Stomach (tissue), 9 donors: ENCODE data around the gene PEPD. TPM values are rescaled to one million over a fixed set of nuclear protein-coding genes. Genes with fewer than 3 reads are reported as not detected.

Experiments
- DNase-seq, 2 donors: peaks; one replicate each; pipeline versions ENCODE4 v3.0.0 to v3.0.0-alpha.2; 2013 to 2019
- H3K27ac ChIP-seq, 5 donors: fragments of 200-600 bp in 4 of 5; sonication (generic) in 4 of 5; one replicate each; pipeline ENCODE4 v1.5.1; 2013 to 2019; ENCODE audit warnings: mild to moderate bottlenecking in 1 of 5, moderate library complexity in 1 of 5
- H3K27me3 ChIP-seq, 3 donors: fragments of 200-600 bp; sonication (generic); one replicate each; pipeline ENCODE4 v1.5.1; 2017 to 2019; ENCODE audit warnings: mixed run types in 1 of 3
- H3K36me3 ChIP-seq, 4 donors: fragments of 200-600 bp; sonication (generic); 1 replicate in 3 of 4; 2 replicates in 1 of 4; pipeline ENCODE4 v1.5.1; 2016 to 2019
- H3K4me1 ChIP-seq, 4 donors: fragments of 200-600 bp; sonication (generic); one replicate each; pipeline ENCODE4 v1.5.1; 2016 to 2019
- H3K4me3 ChIP-seq, 4 donors: fragments of 200-600 bp; sonication (generic) in 3 of 4; one replicate each; pipeline ENCODE4 v1.5.1; 2016 to 2019; ENCODE audit warnings: mild to moderate bottlenecking in 1 of 4
- H3K9me3 ChIP-seq, 4 donors: fragments of 200-600 bp; sonication (generic); one replicate each; pipeline ENCODE4 v1.5.1; 2016 to 2019
- CTCF ChIP-seq, 7 experiments: fragments of 450-650 bp in 4 of 7; fragments of 200-600 bp in 3 of 7; sonication (generic) in 3 of 7; IDR thresholded peaks; one replicate each; pipeline ENCODE4 v1.5.1; 2016 to 2019; ENCODE audit warnings: antibody characterized with exemption in 7 of 7, control low read depth in 2 of 7, mild to moderate bottlenecking in 1 of 7
- EP300 ChIP-seq: sonication (generic); formaldehyde crosslinking; IDR thresholded peaks from one replicate; pipeline ENCODE4 v1.6.1; 2017; ENCODE audit warnings: antibody characterized with exemption
- POLR2A ChIP-seq, 4 donors: fragments of 450-650 bp; IDR thresholded peaks; one replicate each; pipeline ENCODE4 v1.6.1; 2016; ENCODE audit warnings: antibody characterized with exemption in 4 of 4, control low read depth in 2 of 4, mild to moderate bottlenecking in 1 of 4, moderate library complexity in 1 of 4
- POLR2AphosphoS5 ChIP-seq, 3 donors: sonication (generic); formaldehyde crosslinking; IDR thresholded peaks; one replicate each; pipeline ENCODE4 v1.6.1; 2016; ENCODE audit warnings: antibody characterized with exemption in 3 of 3
- WGBS, 5 donors: extraction: QIAGEN DNeasy Blood & Tissue Kit in 3 of 5; methylation state at CpG; one replicate each; pipeline versions ENCODE4 v1.1.5 to v1.1.7; 2013 to 2018; 5-methylcytosine and 5-hydroxymethylcytosine counted together
- intact Hi-C: fragments of 100-400 bp; cut with DNase I; formaldehyde crosslinking; loops from one replicate; pipeline ENCODE4 v1.15.1; 2023; ENCODE audit warnings: low total_unique reads
- polyA plus RNA-seq, 3 donors: library from polyadenylated mRNA; stranded (reverse); fragments of 200-250 nt; gene quantifications; one replicate each; pipeline ENCODE4 v1.2.3, GENCODE V29; 2013
- total RNA-seq, 5 donors: library from RNA; depleted of rRNA; stranded (reverse); fragments of >200 nt; gene quantifications; one replicate each; pipeline versions ENCODE4 v1.1.0 to v1.2.3, GENCODE V29; 2014 to 2016
- donor health status: healthy with polysubstance abuse.
- donor health status: Bipolar disorder and iron deficiency.
- donor health status: healthy.

Gene PEPD
- total and polyA plus RNA-seq, 8 donors = 8.8 to 99.4 (median 42.7) TPM

- WGBS, 5 donors = 90 to 93% (median 91%) methylated on average over 23 of the region's 23 CpGs
- no peak overlapping the region for H3K4me3 ChIP-seq
- TF ChIP-seq POLR2AphosphoS5 (IDR thresholded peaks at IDR 0.05) (no peak), CTCF (IDR thresholded peaks at IDR 0.05) (no peak), EP300 (no peak), POLR2A (IDR thresholded peaks at IDR 0.05) (no peak)
- H3K27ac ChIP-seq = no peak overlapping the region
- no peaks in the 10 kb centered on the region for H3K9me3 ChIP-seq
- H3K27me3 ChIP-seq = no peaks in the 10 kb centered on the region
- H3K4me1 ChIP-seq = no peaks in the 10 kb centered on the region
- DNase-seq = peak in 1 of 2 donors; percentile 39
- intact Hi-C loops = no loop called here
- peaks cover 22 to 70% (median 43%) of the 10 kb centered on the region in 4 donors for H3K36me3 ChIP-seq
These were observed 62.1 kb downstream of the PEPD start for GRCh38 chr19:33459222-33460090.

GRCh38 chr19:33458807-33459206 lies 62.8 kb downstream of the PEPD start:
- Histone ChIP-seq H3K36me3 (peaks cover 22 to 63% (median 37%) of the 10 kb centered on the region in 4 donors), H3K27me3 (no peaks in the 10 kb centered on the region), H3K27ac (no peak overlapping the region), H3K4me3 (no peak overlapping the region), H3K9me3 (no peaks in the 10 kb centered on the region), H3K4me1 (no peaks in the 10 kb centered on the region)
- TF ChIP-seq POLR2A (IDR thresholded peaks at IDR 0.05) (no peak), POLR2AphosphoS5 (IDR thresholded peaks at IDR 0.05) (no peak), EP300 (no peak), CTCF (IDR thresholded peaks at IDR 0.05) (no peak)
- WGBS, 5 donors = 81 to 94% (median 88%) methylated on average over 7 to 12 of the region's 12 CpGs
- intact Hi-C loops = no loop called here
- DNase-seq = no peak

- Histone ChIP-seq H3K4me3 (no peak overlapping the region), H3K9me3 (no peaks in the 10 kb centered on the region), H3K36me3 (peaks cover 18 to 57% (median 31%) of the 10 kb centered on the region in 4 donors), H3K27me3 (no peaks in the 10 kb centered on the region), H3K4me1 (no peaks in the 10 kb centered on the region), H3K27ac (no peak overlapping the region)
- WGBS, 5 donors = 97 to 98% (median 97%) methylated on average over 7 to 8 of the region's 8 CpGs
- TF ChIP-seq POLR2A (IDR thresholded peaks at IDR 0.05) = no peak
- TF ChIP-seq POLR2AphosphoS5 (IDR thresholded peaks at IDR 0.05) = no peak
- TF ChIP-seq CTCF (IDR thresholded peaks at IDR 0.05) = no peak
- intact Hi-C loops = no loop called here
- DNase-seq = no peak
These were observed 63.4 kb downstream of the PEPD start for GRCh38 chr19:33458171-33458633.

- DNase-seq = no peak
- intact Hi-C loops = no loop called here
- H3K4me1 ChIP-seq = no peaks in the 10 kb centered on the region
- H3K4me3 ChIP-seq = no peak overlapping the region
- no peaks in the 10 kb centered on the region for H3K9me3 ChIP-seq
- no peaks in the 10 kb centered on the region for H3K27me3 ChIP-seq
- H3K27ac ChIP-seq = no peak overlapping the region
- TF ChIP-seq POLR2A (IDR thresholded peaks at IDR 0.05) (no peak), CTCF (IDR thresholded peaks at IDR 0.05) (no peak), EP300 (no peak), POLR2AphosphoS5 (IDR thresholded peaks at IDR 0.05) (no peak)
- WGBS, 5 donors = 90 to 94% (median 92%) methylated on average over 3 to 10 of the region's 10 CpGs
- peaks cover 6 to 43% (median 18%) of the 10 kb centered on the region in 4 donors for H3K36me3 ChIP-seq
These were observed 64.8 kb downstream of the PEPD start for GRCh38 chr19:33456845-33457220.
